ENCODE data around the gene MAP1A. TPM values are rescaled to one million over a fixed set of nuclear protein-coding genes. Genes with fewer than 3 reads are reported as not detected.

The MAP1A gene
- 13.7 to 13.9 TPM (median 13.7 TPM) in 3 replicates for total RNA-seq

- Mint-ChIP-seq H3K27ac (peak within 1 kb of the TSS; percentile 92), H3K36me3 (peaks cover 14% of the 10 kb centered on the region), H3K27me3 (ENCODE audit: low read depth) (peaks cover 2% of the 10 kb centered on the region), H3K4me3 (peak within 1 kb of the TSS; percentile 72), H3K4me1 (peaks cover 46% of the 10 kb centered on the region), H3K9me3 (no peaks in the 10 kb centered on the region)
- TF ChIP-seq, protein P1, sequence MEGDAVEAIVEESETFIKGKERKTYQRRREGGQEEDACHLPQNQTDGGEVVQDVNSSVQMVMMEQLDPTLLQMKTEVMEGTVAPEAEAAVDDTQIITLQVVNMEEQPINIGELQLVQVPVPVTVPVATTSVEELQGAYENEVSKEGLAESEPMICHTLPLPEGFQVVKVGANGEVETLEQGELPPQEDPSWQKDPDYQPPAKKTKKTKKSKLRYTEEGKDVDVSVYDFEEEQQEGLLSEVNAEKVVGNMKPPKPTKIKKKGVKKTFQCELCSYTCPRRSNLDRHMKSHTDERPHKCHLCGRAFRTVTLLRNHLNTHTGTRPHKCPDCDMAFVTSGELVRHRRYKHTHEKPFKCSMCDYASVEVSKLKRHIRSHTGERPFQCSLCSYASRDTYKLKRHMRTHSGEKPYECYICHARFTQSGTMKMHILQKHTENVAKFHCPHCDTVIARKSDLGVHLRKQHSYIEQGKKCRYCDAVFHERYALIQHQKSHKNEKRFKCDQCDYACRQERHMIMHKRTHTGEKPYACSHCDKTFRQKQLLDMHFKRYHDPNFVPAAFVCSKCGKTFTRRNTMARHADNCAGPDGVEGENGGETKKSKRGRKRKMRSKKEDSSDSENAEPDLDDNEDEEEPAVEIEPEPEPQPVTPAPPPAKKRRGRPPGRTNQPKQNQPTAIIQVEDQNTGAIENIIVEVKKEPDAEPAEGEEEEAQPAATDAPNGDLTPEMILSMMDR (IDR thresholded peaks at IDR 0.05; ENCODE audit: unreplicated experiment), result no peak
- peak in 1 of 2 experiments; percentile 71 for DNase-seq (ENCODE audit: low spot score in 2 of 2, unreplicated experiment in 2 of 2)
Observed at GRCh38 chr15:43517354-43518196, at the start of gene MAP1A. MAP1A (plus strand) TSS chr15:43517608; CDS start chr15:43521474, 3,866 bp downstream.

DNA sequence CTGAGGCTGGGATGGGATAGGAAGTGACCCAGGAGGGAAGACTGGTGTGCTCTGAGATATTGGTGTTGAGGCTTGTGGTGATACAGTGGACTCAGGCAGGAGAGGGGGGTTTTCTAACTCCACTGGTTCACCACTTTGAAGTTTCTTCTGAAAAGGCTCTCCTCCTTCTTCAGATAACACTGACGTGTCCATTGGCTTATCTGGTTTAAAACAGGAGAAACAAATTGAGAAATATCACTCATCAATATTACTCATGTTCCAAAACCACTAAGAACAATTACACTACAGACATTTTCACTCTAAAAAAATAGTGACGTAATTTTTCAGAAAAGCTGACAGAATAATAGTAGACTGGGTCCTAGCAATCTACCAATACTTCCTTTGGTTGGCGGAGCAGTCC, 47.5 kb upstream of the MAP1A start:
- Mint-ChIP-seq H3K27ac (peak overlapping the region; percentile 40), H3K4me1 (no peaks in the 10 kb centered on the region), H3K9me3 (no peaks in the 10 kb centered on the region), H3K4me3 (no peak overlapping the region), H3K36me3 (peaks cover 63% of the 10 kb centered on the region), H3K27me3 (ENCODE audit: low read depth) (no peaks in the 10 kb centered on the region)
- DNase-seq (ENCODE audit: low spot score in 2 of 2, unreplicated experiment in 2 of 2), result no peak
- TF ChIP-seq, protein P1 (IDR thresholded peaks at IDR 0.05; ENCODE audit: unreplicated experiment), result no peak

DNA sequence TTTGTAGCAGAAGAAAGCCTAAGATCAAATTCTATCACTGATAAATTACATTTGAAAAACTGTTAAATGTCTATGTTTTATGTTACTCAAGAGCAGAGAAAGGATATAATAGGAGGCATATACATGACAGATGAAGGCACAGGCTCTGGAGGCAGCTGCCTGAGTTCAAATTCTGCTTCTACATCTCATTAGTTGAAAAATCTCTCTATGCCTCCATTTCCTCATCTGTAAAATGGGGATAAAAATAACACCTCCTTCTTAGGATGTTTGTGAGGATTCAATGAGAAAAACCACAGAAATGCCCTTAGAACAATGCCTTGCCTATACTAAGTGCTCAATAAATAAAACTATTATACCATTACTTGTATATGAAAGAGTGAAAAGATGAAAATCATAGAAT, 45.4 kb upstream of the MAP1A start:
- Mint-ChIP-seq H3K9me3 (no peaks in the 10 kb centered on the region), H3K4me1 (no peaks in the 10 kb centered on the region), H3K36me3 (peaks cover 64% of the 10 kb centered on the region), H3K4me3 (no peak overlapping the region), H3K27ac (no peak overlapping the region), H3K27me3 (ENCODE audit: low read depth) (no peaks in the 10 kb centered on the region)
- TF ChIP-seq, protein P1 (IDR thresholded peaks at IDR 0.05; ENCODE audit: unreplicated experiment), result no peak
- no peak for DNase-seq (ENCODE audit: low spot score in 2 of 2, unreplicated experiment in 2 of 2)

- no peaks in the 10 kb centered on the region for H3K9me3 Mint-ChIP-seq
- H3K36me3 Mint-ChIP-seq, result peaks cover 70% of the 10 kb centered on the region
- H3K4me3 Mint-ChIP-seq, result no peak overlapping the region
- no peak overlapping the region for H3K27ac Mint-ChIP-seq
- H3K27me3 Mint-ChIP-seq (ENCODE audit: low read depth), result no peaks in the 10 kb centered on the region
- DNase-seq (ENCODE audit: low spot score in 2 of 2, unreplicated experiment in 2 of 2), result no peak
- TF ChIP-seq, protein P1 (IDR thresholded peaks at IDR 0.05; ENCODE audit: unreplicated experiment), result no peak
- no peaks in the 10 kb centered on the region for H3K4me1 Mint-ChIP-seq
Observed at GRCh38 chr15:43473885-43474284, 43.5 kb upstream of the MAP1A start.

DNA sequence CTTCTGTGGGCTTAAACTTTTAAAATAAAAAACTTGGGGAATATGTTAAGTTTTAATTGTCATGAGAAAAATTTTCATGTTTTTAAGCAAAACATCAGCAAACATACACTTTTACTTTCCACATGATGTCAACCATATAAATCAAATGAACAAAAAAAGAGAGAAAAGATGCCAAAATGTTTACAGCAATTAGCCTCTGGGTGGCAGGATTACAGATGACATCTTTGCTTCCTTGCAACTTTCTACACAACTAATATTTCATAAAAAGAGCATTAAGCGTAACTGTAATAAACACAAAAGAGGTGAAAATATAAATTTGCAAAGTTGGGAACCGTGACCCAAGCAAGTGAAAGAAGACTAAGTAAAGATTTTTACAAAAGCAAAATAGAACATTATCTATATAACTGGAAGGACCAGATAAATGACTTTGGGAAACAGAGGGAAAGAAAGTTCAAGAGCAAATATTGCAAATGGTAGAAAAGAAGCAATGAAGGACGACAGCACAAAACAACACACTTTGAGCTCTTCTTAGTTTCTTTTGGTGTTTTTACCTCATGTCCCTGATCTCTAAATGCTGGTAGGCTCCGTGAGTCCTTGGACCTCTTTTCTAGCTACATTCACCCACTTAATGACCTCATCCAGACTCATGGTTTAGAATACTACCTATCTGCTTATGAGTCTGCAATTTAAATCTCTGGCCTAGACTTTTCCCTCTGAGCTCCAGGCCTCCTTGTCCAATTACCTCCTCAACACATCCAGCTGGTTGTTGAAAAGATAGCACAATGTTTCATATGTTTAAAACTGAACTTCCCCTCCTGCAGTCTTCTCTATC, 33.9 kb upstream of the MAP1A start:
- TF ChIP-seq, protein P1 (IDR thresholded peaks at IDR 0.05; ENCODE audit: unreplicated experiment), result no peak

More for the DNA sequence above, 33.9 kb upstream of the MAP1A start:
- Mint-ChIP-seq H3K9me3 (no peaks in the 10 kb centered on the region), H3K27ac (no peak overlapping the region), H3K4me1 (no peaks in the 10 kb centered on the region), H3K27me3 (ENCODE audit: low read depth) (no peaks in the 10 kb centered on the region), H3K36me3 (peaks cover 53% of the 10 kb centered on the region), H3K4me3 (no peak overlapping the region)
- DNase-seq (ENCODE audit: low spot score in 2 of 2, unreplicated experiment in 2 of 2), result no peak
